22Rv1 (cell line): ENCODE results near the gene NPFF.
"Not testable (repeated sequence)": the region's sequence is repeated elsewhere in the genome, so short reads cannot be mapped to it uniquely, and the experiment has no call there.

Experiments used
- ZFX ChIP-seq: fragments of 450-650 bp; IDR thresholded peaks from 2 replicates; pipeline ENCODE4 v1.6.1; 2017; ENCODE audit warnings: antibody characterized with exemption, borderline replicate concordance
- TF ChIP-seq, protein P1 (sequence below): fragments of 450-650 bp; IDR thresholded peaks from 2 replicates; pipeline ENCODE4 v1.5.1; 2017; ENCODE audit warnings: mild to moderate bottlenecking

DNA sequence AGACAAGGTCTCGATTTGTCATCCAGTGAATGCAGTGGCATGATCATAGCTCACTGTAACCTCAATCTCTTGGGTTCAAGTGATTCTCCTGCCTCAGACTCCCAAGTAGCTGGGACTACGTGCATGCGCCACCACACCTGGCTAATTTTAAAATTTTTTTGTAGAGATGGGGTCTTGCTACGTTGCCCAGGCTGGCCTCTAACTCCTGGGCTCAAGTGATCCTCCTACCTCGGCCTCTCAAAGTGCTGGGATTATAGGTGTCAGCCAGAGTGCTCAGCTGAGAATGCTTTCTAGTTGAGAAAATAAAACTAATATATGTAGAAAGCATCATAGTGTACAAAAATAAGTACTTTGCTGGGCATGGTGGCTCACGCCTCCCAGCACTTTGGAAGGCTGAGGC, 41.1 kb upstream of the NPFF start:
- TF ChIP-seq, protein P1, sequence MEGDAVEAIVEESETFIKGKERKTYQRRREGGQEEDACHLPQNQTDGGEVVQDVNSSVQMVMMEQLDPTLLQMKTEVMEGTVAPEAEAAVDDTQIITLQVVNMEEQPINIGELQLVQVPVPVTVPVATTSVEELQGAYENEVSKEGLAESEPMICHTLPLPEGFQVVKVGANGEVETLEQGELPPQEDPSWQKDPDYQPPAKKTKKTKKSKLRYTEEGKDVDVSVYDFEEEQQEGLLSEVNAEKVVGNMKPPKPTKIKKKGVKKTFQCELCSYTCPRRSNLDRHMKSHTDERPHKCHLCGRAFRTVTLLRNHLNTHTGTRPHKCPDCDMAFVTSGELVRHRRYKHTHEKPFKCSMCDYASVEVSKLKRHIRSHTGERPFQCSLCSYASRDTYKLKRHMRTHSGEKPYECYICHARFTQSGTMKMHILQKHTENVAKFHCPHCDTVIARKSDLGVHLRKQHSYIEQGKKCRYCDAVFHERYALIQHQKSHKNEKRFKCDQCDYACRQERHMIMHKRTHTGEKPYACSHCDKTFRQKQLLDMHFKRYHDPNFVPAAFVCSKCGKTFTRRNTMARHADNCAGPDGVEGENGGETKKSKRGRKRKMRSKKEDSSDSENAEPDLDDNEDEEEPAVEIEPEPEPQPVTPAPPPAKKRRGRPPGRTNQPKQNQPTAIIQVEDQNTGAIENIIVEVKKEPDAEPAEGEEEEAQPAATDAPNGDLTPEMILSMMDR: not testable (repeated sequence)
- not testable (repeated sequence) for TF ChIP-seq ZFX
